HG03571 (cell line): ENCODE measurements around the gene ZNF529.

Experiments
- ATAC-seq: cut with Tn5 transposase; IDR thresholded peaks from one replicate; pipeline ENCODE4 v1.9.1; 2021; ENCODE audit not compliant: unreplicated experiment

ZNF529 gene

DNA sequence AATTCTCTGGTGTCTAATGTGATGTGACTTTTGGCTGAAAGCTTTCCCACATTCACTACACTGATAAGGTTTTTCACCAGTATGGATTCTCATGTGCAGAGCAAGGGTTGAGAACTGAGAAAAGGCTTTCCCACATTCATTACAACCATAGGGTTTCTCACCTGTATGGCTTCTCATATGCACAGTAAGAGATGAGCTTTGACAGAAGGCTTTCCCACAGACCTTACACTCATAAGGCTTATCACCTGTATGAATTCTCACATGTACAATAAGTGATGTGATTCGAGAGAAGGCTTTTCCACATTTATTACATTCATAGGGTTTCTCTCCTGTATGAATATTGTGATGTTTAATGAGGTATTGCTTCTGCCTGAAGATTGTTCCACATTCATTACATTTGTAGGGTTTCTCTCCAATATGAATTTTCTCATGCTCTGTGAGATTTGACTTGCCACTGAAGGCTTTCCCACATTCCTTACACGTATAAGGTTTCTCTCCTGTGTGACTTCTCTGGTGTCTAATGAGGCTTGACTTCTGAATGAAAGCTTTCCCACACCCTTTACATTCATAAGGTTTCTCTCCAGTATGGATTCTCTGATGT, 59.0 kb downstream of the ZNF529 start:
- ATAC-seq = no peak

DNA sequence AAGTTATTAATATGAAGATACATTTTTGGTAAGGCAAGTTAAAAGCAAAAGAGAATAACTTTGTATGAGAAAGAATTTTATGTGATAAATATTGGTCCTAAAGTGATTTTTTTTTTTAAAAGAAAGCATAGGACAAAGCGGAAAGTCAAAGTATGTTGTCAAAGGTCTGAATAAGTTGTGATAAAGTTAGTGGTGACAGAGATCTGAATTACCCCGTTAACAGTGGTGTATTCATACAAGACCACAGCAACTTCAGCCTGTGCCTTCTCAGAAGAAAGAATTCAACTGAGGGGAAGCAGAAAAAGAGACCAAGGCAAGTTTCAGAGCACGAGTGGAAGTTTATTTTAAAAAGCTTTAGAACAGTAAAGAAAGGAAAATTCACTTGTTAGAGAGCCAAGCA, 64.8 kb downstream of the ZNF529 start:
- ATAC-seq = no peak

DNA sequence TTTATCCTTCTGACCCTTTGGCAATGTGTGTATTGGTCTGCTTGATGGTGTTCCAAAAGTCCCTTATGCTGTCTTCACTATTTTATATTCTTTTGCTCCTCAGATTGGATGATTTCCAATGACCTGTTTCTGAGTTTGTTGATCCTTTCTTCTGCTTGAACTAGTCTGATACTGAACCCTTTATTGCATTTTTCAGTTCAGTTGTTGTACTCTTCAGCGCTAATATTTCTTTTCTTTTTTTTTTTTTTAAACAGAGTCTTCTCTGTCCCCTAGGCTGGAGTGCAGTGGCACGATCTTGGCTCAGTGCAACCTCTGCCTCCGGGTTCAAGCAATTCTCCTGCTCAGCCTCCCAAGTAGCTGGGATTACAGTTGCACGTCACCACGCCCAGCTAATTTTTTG, 71.1 kb downstream of the ZNF529 start:
- no peak for ATAC-seq

DNA sequence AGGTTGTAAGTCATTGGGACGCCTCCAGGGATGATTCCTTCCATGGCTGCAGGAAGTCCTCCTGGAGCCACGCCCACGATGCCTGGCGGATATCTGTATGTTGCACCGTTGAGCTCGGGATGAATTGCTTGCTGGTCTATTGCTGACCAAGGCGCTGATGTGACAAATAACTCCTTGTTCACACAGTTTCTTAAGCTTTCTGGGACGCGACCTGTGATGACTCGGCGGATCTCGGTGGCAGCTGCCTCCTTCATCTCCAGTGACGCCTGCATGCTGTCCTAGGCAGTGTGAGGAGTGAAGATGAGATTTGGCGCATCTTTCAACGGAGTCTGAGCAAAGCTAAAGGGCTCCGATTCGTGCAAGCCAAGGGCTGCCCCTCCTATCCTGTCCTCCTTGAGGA, 76.1 kb downstream of the ZNF529 start:
- ATAC-seq = no peak
